ENCODE results near the gene SKAP2.

GRCh38 chr7:26709210-26709990 lies 155.0 kb downstream of the SKAP2 start:
- no peak for TF ChIP-seq POLR2A (IDR thresholded peaks at IDR 0.05; ENCODE audit: low read depth, low read length)
- TF ChIP-seq POLR2AphosphoS5 (IDR thresholded peaks at IDR 0.05; ENCODE audit: low read depth, low read length) = no peak
- TF ChIP-seq TAF1 (IDR thresholded peaks at IDR 0.05; ENCODE audit: low read depth, low read length) = no peak
- TF ChIP-seq SPI1 (IDR thresholded peaks at IDR 0.05; ENCODE audit: low read depth, low read length) = 0 out of 2 replicates have a peak, but pooled peaks have one; percentile 25
- TF ChIP-seq PAX5 (IDR thresholded peaks at IDR 0.05; ENCODE audit: insufficient read depth, low read length, severe bottlenecking) = no peak

Data from GM12891 (cell line).